GM19395 (cell line): Measurements from ENCODE around the gene MIEN1.
"Not testable (repeated sequence)": the region's sequence is repeated elsewhere in the genome, so short reads cannot be mapped to it uniquely, and the experiment has no call there.

ENCODE experiments used
- ATAC-seq: cut with Tn5 transposase; IDR thresholded peaks from one replicate; pipeline ENCODE4 v1.9.1; 2021; ENCODE audit warnings: mild to moderate bottlenecking, moderate library complexity; ENCODE audit not compliant: unreplicated experiment

MIEN1 gene

GRCh38 chr17:39701012-39701783, 29.1 kb downstream of the MIEN1 start:
- no peak for ATAC-seq

DNA sequence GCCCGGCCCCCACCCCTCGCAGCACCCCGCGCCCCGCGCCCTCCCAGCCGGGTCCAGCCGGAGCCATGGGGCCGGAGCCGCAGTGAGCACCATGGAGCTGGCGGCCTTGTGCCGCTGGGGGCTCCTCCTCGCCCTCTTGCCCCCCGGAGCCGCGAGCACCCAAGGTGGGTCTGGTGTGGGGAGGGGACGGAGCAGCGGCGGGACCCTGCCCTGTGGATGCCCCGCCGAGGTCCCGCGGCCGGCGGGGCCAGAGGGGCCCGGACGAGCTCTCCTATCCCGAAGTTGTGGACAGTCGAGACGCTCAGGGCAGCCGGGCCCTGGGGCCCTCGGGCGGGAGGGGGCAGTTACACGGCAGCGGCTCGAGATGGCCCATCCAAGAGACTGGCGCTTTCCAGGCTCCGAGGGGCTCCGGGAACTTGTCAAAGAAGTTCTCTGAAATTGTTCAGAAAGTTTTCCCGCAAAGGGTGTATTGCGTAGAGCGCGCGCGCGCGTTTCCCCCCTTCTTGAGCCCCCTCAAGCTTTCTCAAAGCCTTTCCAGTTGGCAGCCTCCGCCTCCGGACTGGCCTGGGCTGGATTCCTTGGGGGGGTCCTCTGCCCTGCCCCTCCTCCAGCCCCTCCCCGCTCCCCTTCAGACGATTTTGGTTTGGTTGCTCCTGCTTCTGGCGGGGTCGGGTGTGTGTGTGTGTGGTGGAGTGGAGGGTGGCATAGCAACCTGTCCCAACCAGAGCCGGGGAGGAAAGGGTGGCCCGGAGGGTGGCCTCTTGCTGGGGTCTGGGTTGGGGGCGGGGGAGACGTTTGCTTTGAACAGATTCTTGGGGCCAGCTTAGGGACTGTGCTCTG, 30.0 kb downstream of the MIEN1 start:
- ATAC-seq, result no peak

- no peak for ATAC-seq
Measured at GRCh38 chr17:39699818-39700147, 30.5 kb downstream of the MIEN1 start, which contains the start of gene ERBB2. TSS of gene ERBB2 (plus strand) at chr17:39700064. CDS start at chr17:39700239, 175 bp downstream.

DNA sequence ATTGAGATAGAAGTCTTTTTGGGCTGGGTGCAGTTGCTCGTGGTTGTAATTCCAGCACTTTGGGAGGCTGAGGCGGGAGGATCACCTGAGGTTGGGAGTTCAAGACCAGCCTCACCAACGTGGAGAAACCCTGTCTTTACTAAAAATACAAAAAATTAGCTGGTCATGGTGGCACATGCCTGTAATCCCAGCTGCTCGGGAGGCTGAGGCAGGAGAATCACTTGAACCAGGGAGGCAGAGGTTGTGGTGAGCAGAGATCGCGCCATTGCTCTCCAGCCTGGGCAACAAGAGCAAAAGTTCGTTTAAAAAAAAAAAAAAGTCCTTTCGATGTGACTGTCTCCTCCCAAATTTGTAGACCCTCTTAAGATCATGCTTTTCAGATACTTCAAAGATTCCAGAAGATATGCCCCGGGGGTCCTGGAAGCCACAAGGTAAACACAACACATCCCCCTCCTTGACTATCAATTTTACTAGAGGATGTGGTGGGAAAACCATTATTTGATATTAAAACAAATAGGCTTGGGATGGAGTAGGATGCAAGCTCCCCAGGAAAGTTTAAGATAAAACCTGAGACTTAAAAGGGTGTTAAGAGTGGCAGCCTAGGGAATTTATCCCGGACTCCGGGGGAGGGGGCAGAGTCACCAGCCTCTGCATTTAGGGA, 31.0 kb downstream of the MIEN1 start:
- not testable (repeated sequence) for ATAC-seq

DNA sequence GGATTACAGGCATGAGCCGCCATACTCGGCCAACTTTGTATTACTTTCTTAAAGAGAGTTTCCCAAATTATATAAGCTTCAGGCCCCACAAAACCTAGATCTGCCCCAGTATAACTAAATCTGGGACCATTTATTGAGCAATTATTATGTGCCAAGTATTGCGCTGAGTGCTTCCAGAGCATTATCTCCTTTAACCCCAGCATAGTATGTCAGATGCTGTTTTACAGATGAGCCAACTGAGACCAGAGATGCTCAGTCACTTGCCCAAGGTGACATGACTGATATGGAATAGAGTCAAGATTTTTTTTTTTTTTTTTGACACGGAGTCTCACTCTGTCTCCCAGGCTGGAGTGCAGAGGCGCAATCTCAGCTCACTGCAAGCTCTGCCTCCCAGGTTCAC, 32.4 kb downstream of the MIEN1 start:
- no peak for ATAC-seq

DNA sequence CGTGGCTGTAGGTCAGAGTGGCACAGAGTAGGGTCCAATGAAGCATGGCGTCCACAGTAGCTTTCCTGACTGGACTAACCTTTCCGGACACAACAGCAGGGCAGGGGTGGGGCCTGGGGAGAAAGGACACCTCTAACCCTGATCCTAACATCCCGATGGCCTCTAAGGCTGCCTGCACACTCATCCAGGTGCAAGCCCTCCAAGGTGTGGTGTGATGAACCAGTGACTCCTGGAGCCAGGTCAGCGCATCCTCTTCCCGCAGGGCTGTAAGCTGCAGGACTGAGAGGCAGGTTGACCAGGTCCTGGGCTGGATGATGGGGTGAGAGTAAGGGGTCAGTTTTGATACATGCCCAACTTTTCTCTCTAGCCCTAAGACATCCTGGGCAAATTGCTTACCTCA, 33.6 kb downstream of the MIEN1 start:
- ATAC-seq, result no peak

GRCh38 chr17:39695089-39695474, 35.2 kb downstream of the MIEN1 start:
- no peak for ATAC-seq

DNA sequence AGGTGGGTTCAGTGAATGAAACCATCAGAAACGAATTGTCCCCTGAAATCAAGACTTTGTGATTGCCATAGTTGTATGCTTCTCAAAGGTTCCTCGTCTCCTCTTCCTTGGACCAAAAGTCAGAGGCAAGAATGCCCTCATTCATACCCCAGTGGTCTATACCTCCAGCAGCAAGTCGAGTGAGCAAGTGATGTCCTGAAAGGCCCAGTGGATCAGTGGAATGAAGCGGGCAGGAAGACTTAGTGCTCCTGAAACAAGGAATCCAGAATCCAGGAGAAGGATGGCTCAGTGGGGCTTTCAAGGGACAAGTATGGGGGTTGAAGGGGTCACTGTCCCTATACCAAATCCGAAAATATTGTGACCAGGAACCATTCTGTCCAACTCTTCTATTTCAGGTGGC, 35.7 kb downstream of the MIEN1 start:
- no peak for ATAC-seq

- no peak for ATAC-seq
Measured at GRCh38 chr17:39688945-39689344, 41.4 kb downstream of the MIEN1 start.

- no peak for ATAC-seq
Measured at GRCh38 chr17:39688475-39688835, 41.9 kb downstream of the MIEN1 start.

GRCh38 chr17:39687546-39688474, 42.5 kb downstream of the MIEN1 start, which contains the start of gene PGAP3:
TSS of gene PGAP3 (minus strand) at chr17:39688057. CDS start at chr17:39688014, 43 bp downstream.
- ATAC-seq, result peak; percentile 89

DNA sequence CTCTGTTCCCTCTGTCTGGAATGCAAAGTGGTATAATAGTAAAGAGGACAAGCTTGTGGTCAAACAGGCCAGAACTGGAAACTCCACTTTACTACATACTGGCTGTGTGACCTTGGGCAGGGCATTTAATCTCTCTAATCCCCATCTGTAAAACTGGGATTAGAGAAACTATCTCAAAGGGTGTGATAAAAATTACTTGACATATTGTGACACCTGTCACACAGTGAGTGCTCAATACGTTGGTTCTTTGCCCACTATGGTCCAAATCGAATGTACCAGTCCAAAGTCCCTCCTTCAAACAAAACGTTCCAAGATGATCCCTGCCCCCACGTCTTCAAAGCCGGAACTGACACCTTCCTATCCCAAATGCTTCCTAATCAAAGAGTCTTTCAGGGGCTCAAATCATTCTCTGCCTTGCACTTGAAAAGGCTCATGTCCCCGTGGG, 43.2 kb downstream of the MIEN1 start:
- ATAC-seq, result no peak

DNA sequence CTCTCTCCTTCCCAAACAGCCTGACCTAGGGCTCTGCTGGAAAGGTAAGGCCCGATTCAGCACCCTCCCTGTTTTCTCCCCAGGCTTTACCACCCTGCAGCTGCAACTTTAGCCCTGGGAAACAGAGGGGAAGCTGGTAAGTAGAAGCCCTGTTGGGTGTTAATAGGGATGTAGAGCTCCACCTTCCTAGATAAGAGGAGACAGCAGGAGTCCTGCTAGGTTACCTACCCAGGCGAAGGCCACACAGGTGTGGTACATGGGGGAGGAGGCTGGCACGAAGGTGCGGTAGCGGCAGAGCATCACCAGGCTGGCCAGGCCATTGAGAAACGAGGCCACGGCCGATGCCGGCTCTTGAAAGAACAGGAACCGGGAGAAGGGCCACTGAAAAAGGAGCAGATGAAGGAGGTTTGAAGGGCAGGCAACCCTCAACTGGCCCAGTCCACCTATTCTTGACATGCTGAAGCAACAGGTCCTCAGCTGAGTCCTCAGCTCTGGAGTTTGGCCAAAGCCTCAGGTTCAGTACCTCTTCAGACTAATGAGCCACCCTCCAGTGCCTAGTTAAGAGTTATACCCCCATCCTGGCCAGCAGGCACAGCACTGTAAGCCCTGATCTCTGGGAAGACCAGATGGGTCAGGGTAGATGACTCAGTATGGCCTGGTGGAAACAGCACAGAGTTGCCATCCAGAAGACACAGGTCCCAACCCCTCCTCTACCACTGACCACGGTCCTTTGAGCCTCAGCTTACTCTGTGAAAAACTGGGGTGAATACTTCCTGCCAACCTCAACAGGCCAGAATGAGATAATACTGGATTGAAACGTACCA, 45.8 kb downstream of the MIEN1 start:
- no peak for ATAC-seq

GRCh38 chr17:39683295-39683939, 46.9 kb downstream of the MIEN1 start:
- no peak for ATAC-seq

GRCh38 chr17:39679521-39680192, 50.7 kb downstream of the MIEN1 start:
- ATAC-seq, result no peak
